GM04503 (cell line): ENCODE measurements around the gene SRRT.

ENCODE experiments used
- DNase-seq: peaks from one replicate; pipeline ENCODE4 v3.0.0-alpha.2; 2012; ENCODE audit warnings: low read depth

Gene SRRT, protein sequence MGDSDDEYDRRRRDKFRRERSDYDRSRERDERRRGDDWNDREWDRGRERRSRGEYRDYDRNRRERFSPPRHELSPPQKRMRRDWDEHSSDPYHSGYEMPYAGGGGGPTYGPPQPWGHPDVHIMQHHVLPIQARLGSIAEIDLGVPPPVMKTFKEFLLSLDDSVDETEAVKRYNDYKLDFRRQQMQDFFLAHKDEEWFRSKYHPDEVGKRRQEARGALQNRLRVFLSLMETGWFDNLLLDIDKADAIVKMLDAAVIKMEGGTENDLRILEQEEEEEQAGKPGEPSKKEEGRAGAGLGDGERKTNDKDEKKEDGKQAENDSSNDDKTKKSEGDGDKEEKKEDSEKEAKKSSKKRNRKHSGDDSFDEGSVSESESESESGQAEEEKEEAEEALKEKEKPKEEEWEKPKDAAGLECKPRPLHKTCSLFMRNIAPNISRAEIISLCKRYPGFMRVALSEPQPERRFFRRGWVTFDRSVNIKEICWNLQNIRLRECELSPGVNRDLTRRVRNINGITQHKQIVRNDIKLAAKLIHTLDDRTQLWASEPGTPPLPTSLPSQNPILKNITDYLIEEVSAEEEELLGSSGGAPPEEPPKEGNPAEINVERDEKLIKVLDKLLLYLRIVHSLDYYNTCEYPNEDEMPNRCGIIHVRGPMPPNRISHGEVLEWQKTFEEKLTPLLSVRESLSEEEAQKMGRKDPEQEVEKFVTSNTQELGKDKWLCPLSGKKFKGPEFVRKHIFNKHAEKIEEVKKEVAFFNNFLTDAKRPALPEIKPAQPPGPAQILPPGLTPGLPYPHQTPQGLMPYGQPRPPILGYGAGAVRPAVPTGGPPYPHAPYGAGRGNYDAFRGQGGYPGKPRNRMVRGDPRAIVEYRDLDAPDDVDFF

DNA sequence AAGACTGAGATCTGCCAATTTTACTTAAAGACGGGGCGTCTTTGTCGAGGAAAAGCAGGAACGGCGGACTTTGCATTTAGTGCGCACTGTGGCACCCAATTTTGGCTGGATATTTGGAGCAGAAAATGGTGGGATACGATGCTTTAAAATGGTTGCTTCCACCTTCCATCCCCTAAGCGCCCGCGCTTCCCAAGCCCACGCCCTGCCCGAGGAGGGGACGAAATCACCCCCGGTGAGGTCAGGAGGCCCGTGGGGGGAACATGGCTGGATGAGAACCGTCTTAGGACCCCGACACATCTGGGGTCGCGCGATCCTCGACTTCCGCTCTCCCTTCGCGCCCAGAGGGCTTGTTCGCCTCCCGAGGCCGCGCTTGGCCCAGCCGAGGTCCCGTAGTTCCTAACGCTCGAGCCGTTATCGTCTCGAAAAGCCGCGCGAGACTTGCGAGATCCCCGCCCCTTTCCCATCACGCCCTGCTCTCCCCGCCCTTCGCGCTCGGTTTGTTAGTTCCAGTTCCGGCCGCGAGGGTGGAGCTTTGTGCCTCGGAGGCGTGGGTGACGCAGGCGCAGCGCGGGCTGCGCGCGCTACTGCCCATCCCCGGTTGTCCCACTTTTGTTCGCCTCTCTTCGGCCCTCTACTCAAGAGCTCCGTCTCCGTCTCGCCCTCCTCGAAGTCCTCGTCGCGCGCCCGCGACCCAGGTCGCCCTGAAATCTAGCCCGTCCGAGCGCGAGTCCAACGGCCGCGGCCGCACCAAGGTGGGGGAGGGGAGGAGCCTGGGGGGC is at the start of gene SRRT:
TSS of gene SRRT (plus strand) at position 527 of the 779 bp plus-strand sequence. CDS start 488 bp downstream, outside the sequence.
- DNase-seq: peak; percentile 78

DNA sequence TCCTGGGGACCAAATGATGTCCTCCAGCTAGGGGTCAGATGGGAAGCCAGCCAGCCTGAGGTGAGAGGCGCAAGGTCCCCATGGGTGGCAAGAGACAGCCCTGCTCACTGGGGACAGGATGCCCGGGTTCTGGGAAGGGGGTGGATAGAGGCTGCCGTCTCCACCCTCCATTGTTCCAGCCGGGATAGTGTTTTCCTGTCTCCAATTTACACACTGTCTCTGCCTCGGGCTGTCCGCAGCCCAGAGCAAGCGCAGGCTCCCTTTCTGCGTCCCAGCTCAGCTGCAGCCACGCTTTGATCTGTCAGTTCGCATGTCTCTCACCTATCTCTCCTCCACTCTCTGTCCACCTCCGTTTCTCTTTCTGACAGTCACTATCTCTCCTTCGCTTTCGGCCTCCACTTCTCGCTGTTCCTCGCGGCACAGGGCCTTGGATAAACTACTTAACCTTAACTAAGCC is 49.7 kb upstream of the SRRT start:
- no peak for DNase-seq

DNA sequence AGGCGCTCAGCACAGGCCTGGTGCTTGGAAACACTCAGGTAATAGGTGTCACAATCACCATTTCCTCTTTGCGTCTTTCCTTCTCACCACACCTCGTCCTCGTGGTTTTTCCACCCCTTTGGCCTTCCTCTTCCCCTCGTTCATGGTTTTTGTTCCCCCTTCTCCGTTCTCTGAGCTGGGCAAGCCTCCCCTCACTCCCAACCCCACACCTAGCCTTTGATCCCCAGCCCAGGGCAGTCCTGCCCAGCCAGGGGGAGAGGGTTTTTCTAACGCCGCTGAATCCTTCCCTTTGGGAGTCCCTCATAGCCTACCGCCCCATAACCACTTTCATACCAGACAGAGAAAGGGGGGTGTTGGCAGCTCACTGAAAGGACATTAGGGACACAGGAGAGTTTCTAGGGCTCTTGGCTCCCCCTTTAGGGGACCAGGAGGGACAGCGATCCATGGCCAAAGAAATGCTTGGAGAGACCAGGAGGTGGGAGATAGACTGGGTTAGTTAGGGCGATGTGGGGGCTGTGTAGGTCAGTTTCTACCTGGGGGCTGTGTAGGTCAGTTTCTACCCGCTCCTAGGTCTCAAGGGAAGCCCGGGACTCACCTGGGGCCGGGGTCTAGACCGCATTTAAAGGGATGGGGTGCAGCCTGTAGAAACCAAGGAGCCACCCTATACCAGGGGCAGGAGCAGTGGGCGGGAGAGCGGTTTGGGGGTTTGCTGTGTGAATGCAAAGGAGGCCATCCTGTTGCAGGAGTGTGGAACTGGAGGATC is 49.0 kb upstream of the SRRT start:
- DNase-seq: no peak

- DNase-seq: no peak
Observed at GRCh38 chr7:100826514-100827329, 48.2 kb upstream of the SRRT start.

GRCh38 chr7:100827330-100828226 is 47.3 kb upstream of the SRRT start, which contains the start of gene EPHB4:
EPHB4 (minus strand) TSS chr7:100827523; CDS start chr7:100827030, 493 bp downstream.
- peak; percentile 31 for DNase-seq

DNA sequence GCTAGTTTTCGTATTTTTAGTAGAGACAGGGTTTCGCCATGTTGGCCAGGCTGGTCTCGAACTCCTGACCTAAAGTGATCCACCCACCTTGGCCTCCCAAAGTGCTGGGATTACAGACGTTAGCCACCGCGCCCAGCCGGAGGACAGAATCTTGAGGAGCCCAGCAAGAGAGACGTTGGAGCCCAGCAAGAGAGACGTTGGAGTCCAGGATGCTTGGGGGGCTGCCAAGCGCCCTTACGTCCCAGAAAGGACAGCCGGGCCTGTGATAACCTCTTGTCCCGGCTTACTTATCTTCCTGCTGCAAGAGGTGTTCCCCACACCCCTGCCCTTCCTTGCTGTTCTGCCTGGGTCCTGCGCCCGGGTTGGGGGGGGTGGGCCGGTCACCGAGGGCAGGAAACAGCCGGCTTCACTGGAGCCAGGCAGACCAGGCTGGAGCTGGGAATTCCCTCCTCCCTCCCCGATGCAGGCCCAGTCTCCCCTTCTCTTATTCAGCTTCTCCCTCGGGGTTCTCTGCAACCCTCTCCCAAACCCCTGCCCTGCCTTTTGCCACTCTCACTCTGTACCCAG is 45.7 kb upstream of the SRRT start:
- no peak for DNase-seq

DNA sequence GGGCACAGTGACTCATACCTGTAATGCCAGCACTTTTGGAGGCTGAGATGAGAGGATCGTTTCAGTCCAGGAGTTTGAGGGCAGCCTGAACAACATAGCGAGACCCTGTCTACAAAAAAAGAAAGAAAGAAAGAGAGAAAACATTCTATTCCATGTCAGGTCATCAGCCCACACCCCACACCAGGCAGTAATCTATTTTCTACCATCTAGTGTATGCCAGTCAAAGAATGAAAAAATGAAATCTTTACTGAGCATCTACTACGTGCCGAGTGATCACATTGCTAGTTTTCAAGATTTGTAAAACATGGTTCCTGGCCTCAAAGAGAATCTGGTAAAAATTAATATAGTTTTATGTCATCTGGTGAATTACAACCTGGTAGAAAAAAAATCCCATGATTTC is 44.5 kb upstream of the SRRT start:
- DNase-seq: no peak

DNA sequence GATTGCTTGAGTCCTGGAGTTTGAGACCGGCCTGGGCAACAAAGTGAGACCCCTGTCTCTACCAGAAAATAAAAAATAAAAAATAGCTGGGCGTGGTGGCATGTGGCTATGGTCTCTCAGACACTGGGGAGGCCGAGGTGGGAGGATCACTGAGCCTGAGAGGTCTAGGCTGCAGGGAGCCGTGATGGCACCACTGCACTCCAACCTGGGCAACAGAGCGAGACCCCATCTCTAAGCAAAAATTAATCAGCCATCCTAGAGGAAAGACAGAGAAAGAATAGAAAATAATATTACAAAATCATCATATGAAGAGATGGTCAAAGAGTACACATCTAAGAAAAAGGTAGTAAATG is 42.6 kb upstream of the SRRT start:
- no peak for DNase-seq

DNA sequence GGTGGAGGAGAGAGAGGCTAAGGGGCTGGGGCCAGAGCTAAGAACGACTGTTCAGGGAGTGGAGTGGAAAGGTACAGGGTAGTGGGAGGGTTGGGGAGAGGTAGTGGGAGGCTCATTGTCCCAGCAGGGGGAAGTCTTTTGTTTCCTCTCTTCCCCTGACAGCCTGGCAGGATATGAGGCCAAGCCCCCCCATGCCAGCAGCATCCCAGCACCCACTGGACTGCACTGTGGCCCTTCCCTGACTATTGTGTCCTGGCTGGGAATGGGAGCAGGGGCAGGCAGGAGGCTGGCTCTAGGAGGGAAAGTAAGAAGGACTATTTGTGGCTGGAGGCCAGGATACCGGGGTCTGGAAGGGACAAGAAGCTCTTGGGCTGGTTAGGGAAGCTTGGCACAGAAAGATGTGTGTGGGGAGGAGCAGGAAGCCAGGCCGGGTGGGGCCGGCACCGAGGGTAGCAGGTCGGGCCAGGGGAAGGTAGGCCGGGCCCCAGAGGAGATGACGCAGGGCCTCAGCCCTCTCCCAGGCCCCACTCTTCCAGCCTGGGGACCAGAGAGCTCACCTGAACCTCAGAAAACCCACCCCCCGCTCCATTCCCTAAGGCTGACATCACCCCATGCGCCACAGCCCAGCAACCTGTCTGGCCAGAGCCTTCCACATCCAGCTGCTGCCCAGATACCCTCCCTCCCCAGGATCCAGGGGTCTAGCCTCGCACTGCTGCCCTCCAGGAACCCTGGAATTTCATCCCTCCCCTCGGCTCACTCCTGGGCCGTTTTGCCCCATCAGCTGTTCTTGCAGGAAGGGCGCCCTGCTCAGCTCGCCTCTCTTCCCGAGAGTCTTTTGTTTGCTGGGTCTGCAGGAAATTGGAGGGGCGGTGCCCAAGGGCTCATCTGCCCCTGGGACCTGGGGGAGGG is 38.7 kb upstream of the SRRT start:
- DNase-seq: no peak

GRCh38 chr7:100836812-100837098 is 38.1 kb upstream of the SRRT start:
- no peak for DNase-seq

GRCh38 chr7:100837099-100837836 is 37.6 kb upstream of the SRRT start:
- DNase-seq: peak; percentile 67

- no peak for DNase-seq
Observed at GRCh38 chr7:100839361-100839760, 35.5 kb upstream of the SRRT start.

DNA sequence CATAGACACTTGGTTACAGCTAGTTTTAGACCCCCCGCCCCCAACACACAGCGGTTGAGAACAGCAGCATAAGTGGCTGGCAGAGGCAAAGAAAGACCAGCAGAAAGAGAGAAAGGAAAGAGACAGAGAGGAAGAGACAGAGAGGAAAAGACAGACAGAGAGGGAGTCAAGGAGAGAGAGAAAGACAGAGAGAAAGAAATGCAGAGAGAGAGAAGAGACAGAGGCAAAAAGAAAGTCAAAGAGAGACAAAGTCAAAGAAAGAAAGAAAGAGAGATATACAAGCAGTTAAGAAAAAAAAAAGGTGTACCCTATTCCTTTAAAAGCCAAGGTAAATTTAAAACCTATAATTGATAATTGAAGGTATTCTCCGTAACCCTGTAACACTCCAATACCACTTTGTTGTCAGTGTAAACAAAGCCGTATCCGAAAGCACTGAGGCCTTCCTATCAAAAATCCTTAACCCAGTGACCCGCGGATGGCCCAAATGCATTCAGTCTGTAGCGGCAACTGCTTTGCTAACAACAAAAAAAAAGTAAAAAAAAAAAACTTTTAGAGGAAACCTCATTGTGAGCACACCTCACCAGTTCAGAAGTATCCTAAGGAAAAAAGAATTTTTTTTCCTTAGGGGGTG is 34.3 kb upstream of the SRRT start:
- DNase-seq: no peak

GRCh38 chr7:100847360-100847759 is 27.5 kb upstream of the SRRT start:
- no peak for DNase-seq

DNA sequence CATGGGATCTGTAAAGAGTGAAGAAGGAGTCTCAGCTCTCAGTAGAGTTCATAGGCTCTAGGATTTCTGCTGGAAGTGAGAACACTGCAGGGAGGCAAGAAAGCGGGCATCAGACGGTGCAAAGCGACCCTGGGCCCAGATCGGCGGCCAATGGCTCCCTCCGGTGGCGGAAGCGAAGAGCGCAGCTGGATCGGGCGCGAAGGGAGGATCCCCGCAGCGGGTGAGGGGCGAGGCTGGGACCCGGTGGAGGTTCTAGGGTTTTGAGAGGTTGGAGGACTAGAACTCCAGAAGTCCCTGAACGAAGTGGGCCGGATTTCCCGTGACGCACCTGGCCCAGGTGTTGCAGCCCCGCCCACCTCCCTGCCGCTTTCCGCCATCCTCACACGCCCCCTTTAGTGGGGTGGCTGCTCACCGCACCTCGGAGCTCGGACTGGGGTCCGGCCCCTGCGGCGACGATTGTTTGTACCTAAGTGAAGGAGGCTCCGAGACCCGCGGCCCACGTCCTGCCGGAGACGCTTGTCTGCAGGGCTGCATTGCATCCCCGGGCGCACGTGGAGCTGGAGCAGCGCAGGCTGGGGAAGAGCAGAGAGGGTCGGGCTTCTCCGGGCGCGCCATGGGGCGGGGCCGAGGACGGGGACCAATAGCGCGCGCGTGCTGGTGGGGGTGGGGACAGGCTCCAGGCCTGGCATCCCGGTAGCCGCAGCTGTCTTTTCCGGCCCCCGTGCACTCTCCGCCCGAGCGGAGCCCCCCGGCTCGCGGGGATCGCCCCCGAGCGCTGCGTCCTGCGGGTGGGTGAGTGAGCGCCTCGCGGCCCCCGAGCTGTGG is 22.6 kb upstream of the SRRT start, which contains the start of gene SLC12A9:
TSS of gene SLC12A9 (plus strand) at position 666 of the 825 bp plus-strand sequence. CDS start 1,485 bp downstream, outside the sequence.
- peak; percentile 57 for DNase-seq
